Measurements from ENCODE around the gene VPS37C. TPM values are rescaled to one million over a fixed set of nuclear protein-coding genes. Genes with fewer than 3 reads are reported as not detected.

VPS37C gene
- total and polyA plus RNA-seq, 10 of the 15 experiments (the other 5 are each of a cell fraction or from before 2014, with no cell fraction given): 0.39 to 16.5 (median 7.8) TPM

DNA sequence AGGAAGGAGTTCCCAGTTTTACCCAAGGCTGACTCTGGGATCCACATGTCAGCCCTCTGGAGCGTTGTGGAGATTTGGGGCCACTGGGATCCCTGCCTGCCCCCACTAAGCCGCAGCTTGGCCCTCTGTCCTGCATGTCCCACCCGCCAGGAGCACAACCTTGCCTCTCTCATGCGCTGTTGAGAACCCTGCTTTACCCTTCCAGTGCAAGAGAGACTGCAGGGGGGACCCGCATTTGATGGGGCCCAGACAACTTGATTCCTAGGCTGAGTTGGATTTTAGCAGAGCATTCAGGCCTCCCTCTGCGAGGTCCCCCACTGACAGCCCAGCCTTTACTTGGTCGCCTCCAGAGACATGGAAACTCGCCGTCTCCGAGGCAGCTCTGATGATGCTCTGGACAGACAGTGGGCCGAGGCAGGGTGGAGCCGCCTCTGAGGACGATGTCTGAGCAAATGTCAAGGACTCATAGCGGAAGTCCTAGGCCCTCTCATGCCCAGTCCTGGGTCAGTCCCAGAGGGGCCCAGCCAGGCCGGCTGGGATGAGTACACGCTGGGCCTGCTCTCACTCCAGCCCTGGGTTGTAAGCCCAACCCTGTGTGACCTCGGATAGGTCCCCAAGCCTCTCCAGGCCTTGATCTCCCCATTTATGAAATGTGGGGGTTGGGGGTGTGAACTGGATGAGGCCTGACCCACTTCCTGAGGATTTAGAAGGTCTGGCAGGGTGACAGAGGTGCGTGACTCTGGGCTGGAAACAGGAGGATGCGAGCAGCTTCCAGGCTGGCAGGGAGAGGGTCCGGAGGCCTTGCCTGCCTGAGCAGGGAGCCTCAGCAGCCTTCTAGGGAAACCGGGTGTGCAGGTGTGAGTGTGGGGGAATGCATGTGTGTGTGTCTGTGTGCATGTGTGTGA lies 58.3 kb downstream of the VPS37C start:
- no peak for FAIRE-seq
- WGBS (ENCODE audit: insufficient coverage, insufficient replicate concordance, low lambda C conversion rate, missing lambda C conversion rate): 78% methylated on average over 21 of the region's 21 CpGs
- TF ChIP-seq MEF2A (IDR thresholded peaks at IDR 0.05; ENCODE audit: insufficient read depth, low read depth, low read length): no peak
- TF ChIP-seq, protein P1, sequence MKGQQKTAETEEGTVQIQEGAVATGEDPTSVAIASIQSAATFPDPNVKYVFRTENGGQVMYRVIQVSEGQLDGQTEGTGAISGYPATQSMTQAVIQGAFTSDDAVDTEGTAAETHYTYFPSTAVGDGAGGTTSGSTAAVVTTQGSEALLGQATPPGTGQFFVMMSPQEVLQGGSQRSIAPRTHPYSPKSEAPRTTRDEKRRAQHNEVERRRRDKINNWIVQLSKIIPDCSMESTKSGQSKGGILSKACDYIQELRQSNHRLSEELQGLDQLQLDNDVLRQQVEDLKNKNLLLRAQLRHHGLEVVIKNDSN (IDR thresholded peaks at IDR 0.05; ENCODE audit: borderline replicate concordance, extremely low read length, insufficient read depth, low read depth, low read length): no peak
- TF ChIP-seq SMARCA5 (IDR thresholded peaks at IDR 0.05): no peak
- no peak for TF ChIP-seq MYB (IDR thresholded peaks at IDR 0.05; ENCODE audit: borderline replicate concordance, low read depth, low read length)
- no peak for TF ChIP-seq FOXK2 (IDR thresholded peaks at IDR 0.05)
- TF ChIP-seq, protein P2, sequence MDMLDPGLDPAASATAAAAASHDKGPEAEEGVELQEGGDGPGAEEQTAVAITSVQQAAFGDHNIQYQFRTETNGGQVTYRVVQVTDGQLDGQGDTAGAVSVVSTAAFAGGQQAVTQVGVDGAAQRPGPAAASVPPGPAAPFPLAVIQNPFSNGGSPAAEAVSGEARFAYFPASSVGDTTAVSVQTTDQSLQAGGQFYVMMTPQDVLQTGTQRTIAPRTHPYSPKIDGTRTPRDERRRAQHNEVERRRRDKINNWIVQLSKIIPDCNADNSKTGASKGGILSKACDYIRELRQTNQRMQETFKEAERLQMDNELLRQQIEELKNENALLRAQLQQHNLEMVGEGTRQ (IDR thresholded peaks at IDR 0.05; ENCODE audit: borderline replicate concordance, low read depth, low read length): no peak
- no peak for TF ChIP-seq WRNIP1 (IDR thresholded peaks at IDR 0.05; ENCODE audit: borderline replicate concordance, low read depth, low read length)
- TF ChIP-seq NBN (IDR thresholded peaks at IDR 0.05): no peak
- TF ChIP-seq JUNB (IDR thresholded peaks at IDR 0.05): no peak
- TF ChIP-seq HDAC6 (IDR thresholded peaks at IDR 0.05; ENCODE audit: unreplicated experiment): no peak
- TF ChIP-seq BRCA1 (IDR thresholded peaks at IDR 0.05; ENCODE audit: low read depth, low read length): no peak
- TF ChIP-seq MYC (IDR thresholded peaks at IDR 0.05; ENCODE audit: insufficient read depth, insufficient read length, insufficient replicate concordance, low read length, severe bottlenecking): no peak
- TF ChIP-seq MXI1 (IDR thresholded peaks at IDR 0.05; ENCODE audit: low read depth, low read length): no peak

More for the DNA sequence above, 58.3 kb downstream of the VPS37C start:
- Histone ChIP-seq H3K27me3 (replicated peaks in 1 of 2; ENCODE audit: control insufficient read depth in 2 of 2, insufficient read depth in 2 of 2, low read length in 1 of 2) (no peaks in the 10 kb centered on the region), H3K27ac (ENCODE audit: control insufficient read depth, insufficient read depth) (no peak overlapping the region), H3K9me3 (replicated peaks; ENCODE audit: control insufficient read depth, insufficient read depth, low read length) (no peaks in the 10 kb centered on the region; the same call in 2 of the 3 replicates), H3K36me3 (ENCODE audit: control insufficient read depth in 2 of 2, insufficient read depth in 2 of 2, low read length in 1 of 2) (no peaks in the 10 kb centered on the region), H2AFZ (ENCODE audit: control insufficient read depth, low read depth, low read length) (no peak overlapping the region), H3K4me3 (no peak overlapping the region), H4K20me1 (ENCODE audit: control insufficient read depth, insufficient read depth) (no peaks in the 10 kb centered on the region), H3K4me2 (ENCODE audit: control insufficient read depth, insufficient read depth) (no peak overlapping the region), H3K79me2 (ENCODE audit: control insufficient read depth, insufficient read depth, low read length) (no peaks in the 10 kb centered on the region), H3K9ac (ENCODE audit: control insufficient read depth, insufficient read depth, low read length) (no peak overlapping the region), H3K4me1 (ENCODE audit: control insufficient read depth, insufficient read depth, low read length) (peaks cover 8% of the 10 kb centered on the region)
- POLR2A ChIA-PET: no interaction called here
- ATAC-seq (peak; percentile 14; the same call in 2 of the 3 replicates), DNase-seq (ENCODE audit: low read depth, low spot score) (no peak)
- no TSS peak for BruUV-seq (replicated peaks)
- SMC1A ChIA-PET (ENCODE audit: uncharacterized antibody, unreplicated experiment): no interaction called here
- in situ Hi-C loops (cut with MboI): no loop called here
- intact Hi-C loops (cut with micrococcal nuclease; ENCODE audit: unreplicated experiment): no loop called here
- CTCF ChIA-PET: interaction anchor here (0.7 kb wide), 1 partner anchor 26 kb away, joined by 4 read pairs; no protein-coding TSS in a partner anchor
- RAD21 ChIA-PET (ENCODE audit: unreplicated experiment): no interaction called here

Data from GM12878 (cell line).